IMR-90 (cell line): ENCODE results near the gene ADRA1B. TPM values are rescaled to one million over a fixed set of nuclear protein-coding genes. Genes with fewer than 3 reads are reported as not detected.

ENCODE experiments used
- ATAC-seq: fragments of 200-7000 bp; cut with Tn5 transposase; 2 replicates; pipeline ENCODE4 v1.9.1; 2020; ENCODE audit warnings: low read depth, mild to moderate bottlenecking, moderate library complexity
- BruUV-seq: library from RNA; stranded (reverse); fragments of 400-500 nt; replicated peaks from 2 replicates; lab custom pipeline; 2021; lab: Mats Ljungman, UMichigan
- CTCF ChIA-PET: fragments of 300-600 bp; formaldehyde crosslinking; extraction: SDS; loops from one replicate; lab custom pipeline; 2021; ENCODE audit warnings: antibody characterized with exemption; lab: Yijun Ruan, JAX
- POLR2A ChIA-PET: fragments of 300-600 bp; sonication (Branson Sonifier 250); formaldehyde crosslinking; loops from one replicate; lab custom pipeline; 2022; ENCODE audit warnings: antibody characterized with exemption; ENCODE audit not compliant: unreplicated experiment; lab: Charles Lee
- DNase-seq: peaks from one replicate; pipeline ENCODE4 v3.0.0; 2013
- H2AFZ ChIP-seq: replicated peaks from 2 replicates; pipeline ENCODE3; 2013; ENCODE audit warnings: low read length, mild to moderate bottlenecking; ENCODE audit not compliant: poor library complexity
- H2AK5ac ChIP-seq: 2 replicates; pipeline ENCODE4 v1.6.1; 2013; ENCODE audit warnings: low read depth, low read length, inconsistent platforms
- H2AK9ac ChIP-seq: replicated peaks from 2 replicates; pipeline ENCODE3; 2013; ENCODE audit warnings: mild to moderate bottlenecking, low read depth, low read length, moderate library complexity; ENCODE audit not compliant: poor library complexity
- H2BK120ac ChIP-seq: 2 replicates; pipeline ENCODE4 v1.6.1; 2013; ENCODE audit warnings: low read depth, low read length, inconsistent platforms
- H2BK15ac ChIP-seq: 3 replicates; pipeline ENCODE4 v1.6.1; 2013; ENCODE audit warnings: low read depth, low read length, inconsistent platforms
- H2BK20ac ChIP-seq: 2 replicates; pipeline ENCODE4 v1.6.1; 2013; ENCODE audit warnings: low read depth, mild to moderate bottlenecking, inconsistent platforms, low read length, moderate library complexity
- H2BK5ac ChIP-seq: 2 replicates; pipeline ENCODE4 v1.6.1; 2013; ENCODE audit warnings: mild to moderate bottlenecking, low read depth, low read length, inconsistent platforms; ENCODE audit not compliant: poor library complexity, severe bottlenecking
- H3K14ac ChIP-seq: replicated peaks from 2 replicates; pipeline ENCODE4 v1.6.1; 2013; ENCODE audit warnings: low read depth, low read length, inconsistent platforms
- H3K18ac ChIP-seq: 2 replicates; pipeline ENCODE4 v1.6.1; 2013; ENCODE audit warnings: low read depth, low read length, control low read depth
- H3K23ac ChIP-seq: 2 replicates; pipeline ENCODE4 v1.6.1; 2013; ENCODE audit warnings: low read depth, low read length, inconsistent platforms
- H3K27ac ChIP-seq: 2 replicates; pipeline ENCODE4 v1.5.1; 2013; ENCODE audit warnings: mild to moderate bottlenecking, control low read depth, low read length; ENCODE audit not compliant: insufficient read depth
- H3K27me3 ChIP-seq: 2 replicates; pipeline ENCODE4 v1.6.1; 2013; ENCODE audit warnings: low read length; ENCODE audit not compliant: control insufficient read depth, insufficient read depth
- H3K36me3 ChIP-seq: 2 replicates; pipeline ENCODE4 v1.6.1; 2013; ENCODE audit warnings: low read length, mixed read lengths; ENCODE audit not compliant: control insufficient read depth, insufficient read depth
- H3K4ac ChIP-seq: 2 replicates; pipeline ENCODE4 v1.6.1; 2013; ENCODE audit warnings: low read depth, low read length, inconsistent platforms
- H3K4me1 ChIP-seq: 2 replicates; pipeline ENCODE4 v1.6.1; 2013; ENCODE audit warnings: low read length, mixed read lengths; ENCODE audit not compliant: control insufficient read depth, insufficient read depth
- H3K4me2 ChIP-seq: 2 replicates; pipeline ENCODE4 v1.6.1; 2013; ENCODE audit warnings: low read depth, mild to moderate bottlenecking, control low read depth, low read length, moderate library complexity
- H3K4me3 ChIP-seq: 2 replicates; pipeline ENCODE4 v1.5.1; 2013; ENCODE audit warnings: low read depth, mild to moderate bottlenecking, control low read depth, low read length, moderate library complexity; ENCODE audit not compliant: insufficient read depth
- H3K56ac ChIP-seq: 2 replicates; pipeline ENCODE4 v1.6.1; 2013; ENCODE audit warnings: low read length, inconsistent platforms; ENCODE audit not compliant: insufficient read depth; ENCODE audit errors: extremely low read depth
- H3K79me1 ChIP-seq, 2 experiments: 2 replicates each; pipeline ENCODE4 v1.6.1; 2013; ENCODE audit warnings: low read length in 2 of 2, inconsistent platforms in 1 of 2, low read depth in 1 of 2
- H3K9ac ChIP-seq: 2 replicates; pipeline ENCODE4 v1.6.1; 2013; ENCODE audit warnings: low read depth, low read length, control low read depth
- H3K9me1 ChIP-seq: 2 replicates; pipeline ENCODE4 v1.6.1; 2013; ENCODE audit warnings: low read length, inconsistent platforms; ENCODE audit not compliant: insufficient read depth
- H3K9me3 ChIP-seq: 2 replicates; pipeline ENCODE4 v1.6.1; 2013; ENCODE audit warnings: low read length; ENCODE audit not compliant: control insufficient read depth, insufficient read depth
- H4K20me1 ChIP-seq: 2 replicates; pipeline ENCODE4 v1.6.1; 2013; ENCODE audit warnings: low read length, inconsistent platforms; ENCODE audit not compliant: insufficient read depth
- H4K5ac ChIP-seq: 2 replicates; pipeline ENCODE4 v1.6.1; 2013; ENCODE audit warnings: mild to moderate bottlenecking, low read depth, low read length, control low read depth
- H4K8ac ChIP-seq, 2 experiments: 2 replicates each; pipeline ENCODE4 v1.6.1; 2013; ENCODE audit warnings: low read depth in 2 of 2, low read length in 2 of 2, control low read depth in 1 of 2, inconsistent platforms in 1 of 2
- H4K91ac ChIP-seq: 2 replicates; pipeline ENCODE4 v1.6.1; 2013; ENCODE audit warnings: low read depth, low read length, inconsistent platforms; ENCODE audit not compliant: insufficient read depth
- CEBPB ChIP-seq: IDR thresholded peaks from 2 replicates; pipeline ENCODE4 v1.6.1; 2012; ENCODE audit warnings: low read depth, low read length, improper control_type of control experiment
- CHD1 ChIP-seq: IDR thresholded peaks from 2 replicates; pipeline ENCODE4 v1.6.1; 2012; ENCODE audit warnings: low read depth, low read length, improper control_type of control experiment
- ELK1 ChIP-seq: fragments of 150-350 bp; IDR thresholded peaks from 2 replicates; pipeline ENCODE4 v1.6.1; 2016; ENCODE audit warnings: low read depth, mild to moderate bottlenecking, low read length, moderate library complexity, borderline replicate concordance
- FOS ChIP-seq: fragments of 150-350 bp; IDR thresholded peaks from 2 replicates; pipeline ENCODE4 v1.6.1; 2016; ENCODE audit warnings: low read depth, low read length
- MAZ ChIP-seq: IDR thresholded peaks from 2 replicates; pipeline ENCODE4 v1.6.1; 2012; ENCODE audit warnings: low read depth, mild to moderate bottlenecking, low read length, improper control_type of control experiment, moderate library complexity, borderline replicate concordance
- NFE2L2 ChIP-seq: fragments of 150-350 bp; IDR thresholded peaks from 2 replicates; pipeline ENCODE4 v1.6.1; 2016; ENCODE audit warnings: low read depth, mild to moderate bottlenecking, low read length
- RAD21 ChIP-seq: IDR thresholded peaks from 2 replicates; pipeline ENCODE4 v1.6.1; 2012; ENCODE audit warnings: low read length, improper control_type of control experiment
- RFX5 ChIP-seq: IDR thresholded peaks from 2 replicates; pipeline ENCODE4 v1.8.0; 2012; ENCODE audit warnings: low read depth, mild to moderate bottlenecking, low read length, moderate library complexity
- WGBS, 2 experiments: methylation state at CpG; one replicate each; pipeline versions ENCODE4 v1.1.5 to v1.1.7; 2013; ENCODE audit warnings: missing lambda C conversion rate in 2 of 2; ENCODE audit not compliant: insufficient read length in 1 of 2; ENCODE audit errors: extremely low coverage in 2 of 2; 5-methylcytosine and 5-hydroxymethylcytosine counted together
- dilution Hi-C: fragments of 300-500 bp; cut with HindIII; formaldehyde crosslinking; loops from one replicate; pipeline ENCODE4 v1.14.3; 2018; ENCODE audit warnings: low sequenced_read_pairs; ENCODE audit not compliant: unreplicated experiment
- in situ Hi-C: fragments of 300-500 bp; cut with MboI; formaldehyde crosslinking; loops from 3 replicates; pipeline ENCODE4 v1.14.3; 2019; ENCODE audit warnings: low sequenced_read_pairs, inconsistent platforms, mixed read lengths
- intact Hi-C: fragments of 100-400 bp; cut with micrococcal nuclease; formaldehyde crosslinking; loops from 2 replicates; pipeline ENCODE4 v1.10.0; 2022
- polyA plus RNA-seq, 3 experiments: library from polyadenylated mRNA; depleted of rRNA; stranded (reverse); fragments of >200 nt; gene quantifications; 2 replicates each; pipeline ENCODE4 v1.2.3, GENCODE V29; 2012; ENCODE audit warnings: low replicate concordance in 1 of 3
- total RNA-seq: library from RNA; depleted of rRNA; stranded (reverse); fragments of >200 nt; gene quantifications from 2 replicates; pipeline ENCODE4 v1.2.3, GENCODE V29; 2012

Gene ADRA1B
- total and polyA plus RNA-seq, 2 of the 4 experiments (the other 2 are of a cell fraction) = 0.18 to 1.5 TPM

GRCh38 chr5:159877016-159877415 is 39.3 kb upstream of the ADRA1B start:
- Histone ChIP-seq H2BK5ac (no peak overlapping the region), H3K4ac (no peak overlapping the region), H2AK5ac (no peak overlapping the region), H3K56ac (no peak overlapping the region), H2AFZ (no peak overlapping the region), H3K9me1 (no peaks in the 10 kb centered on the region; the same call in 1 of the 2 replicates), H4K8ac (no peak overlapping the region), H3K4me3 (no peak overlapping the region), H3K23ac (no peak overlapping the region), H2BK15ac (no peak overlapping the region), H4K20me1 (no peaks in the 10 kb centered on the region; the same call in 1 of the 2 replicates), H3K9me3 (no peaks in the 10 kb centered on the region), H3K14ac (no peak overlapping the region), H3K18ac (no peak overlapping the region), H2AK9ac (no peak overlapping the region), H3K36me3 (no peaks in the 10 kb centered on the region), H3K27ac (no peak overlapping the region), H3K79me1 (no peaks in the 10 kb centered on the region), H4K5ac (no peak overlapping the region), H3K4me1 (peaks cover 6% of the 10 kb centered on the region), H4K91ac (no peak overlapping the region), H3K9ac (no peak overlapping the region), H3K4me2 (no peak overlapping the region), H2BK120ac (no peak overlapping the region), H3K27me3 (no peaks in the 10 kb centered on the region; the same call in 1 of the 2 replicates), H2BK20ac (no peak overlapping the region)
- WGBS, 2 experiments = 52% methylated on average over 2 of the region's 8 CpGs; no CpG with 5 or more reads in 1 of the 2 experiments
- ChIA-PET CTCF (no interaction called here), POLR2A (no interaction called here)
- in situ Hi-C loops = no loop called here
- BruUV-seq = no TSS peak
- intact Hi-C loops = no loop called here
- DNase-seq (no peak), ATAC-seq (no peak)
- dilution Hi-C loops = no loop called here
- TF ChIP-seq MAZ (no peak), CHD1 (no peak), NFE2L2 (no peak), CEBPB (no peak), FOS (no peak), RAD21 (no peak), ELK1 (no peak), RFX5 (no peak)
